Mesendoderm (in vitro differentiated cells): ENCODE results near the gene GPR42. TPM values are rescaled to one million over a fixed set of nuclear protein-coding genes. Genes with fewer than 3 reads are reported as not detected.

Experiments
- DNase-seq: peaks from one replicate; pipeline ENCODE4 v3.0.0; 2013
- H2AK5ac ChIP-seq: 2 replicates; pipeline ENCODE4 v1.6.1; 2013; ENCODE audit warnings: low read length, inconsistent platforms
- H2BK120ac ChIP-seq: 2 replicates; pipeline ENCODE4 v1.6.1; 2013; ENCODE audit warnings: low read depth, mild to moderate bottlenecking, low read length, moderate library complexity, mixed read lengths
- H2BK15ac ChIP-seq: replicated peaks from 2 replicates; pipeline ENCODE4 v1.6.1; 2013; ENCODE audit warnings: low read depth, mild to moderate bottlenecking, moderate library complexity
- H2BK5ac ChIP-seq: 2 replicates; pipeline ENCODE4 v1.6.1; 2013; ENCODE audit warnings: low read length, inconsistent platforms
- H3K18ac ChIP-seq: 2 replicates; pipeline ENCODE4 v1.6.1; 2013; ENCODE audit warnings: mild to moderate bottlenecking, low read length, mixed read lengths
- H3K23ac ChIP-seq: one replicate; pipeline ENCODE4 v1.6.1; 2013; ENCODE audit warnings: low read length
- H3K27ac ChIP-seq: 2 replicates; pipeline ENCODE4 v1.5.1; 2013; ENCODE audit warnings: low read depth, mild to moderate bottlenecking, inconsistent platforms, low read length, moderate library complexity
- H3K27me3 ChIP-seq: 2 replicates; pipeline ENCODE4 v1.6.1; 2013; ENCODE audit warnings: low read length, control low read depth, mild to moderate bottlenecking, inconsistent platforms; ENCODE audit not compliant: insufficient read depth, poor library complexity
- H3K36me3 ChIP-seq: 2 replicates; pipeline ENCODE4 v1.6.1; 2013; ENCODE audit warnings: low read length, inconsistent platforms; ENCODE audit not compliant: control insufficient read depth, insufficient read depth
- H3K4ac ChIP-seq: one replicate; pipeline ENCODE4 v1.6.1; 2013; ENCODE audit warnings: low read depth, mild to moderate bottlenecking, low read length, moderate library complexity
- H3K4me1 ChIP-seq: 2 replicates; pipeline ENCODE4 v1.6.1; 2013; ENCODE audit warnings: low read depth, low read length, inconsistent platforms; ENCODE audit not compliant: control insufficient read depth
- H3K4me2 ChIP-seq: 2 replicates; pipeline ENCODE4 v1.6.1; 2013; ENCODE audit warnings: low read length
- H3K4me3 ChIP-seq: 2 replicates; pipeline ENCODE4 v1.5.1; 2013; ENCODE audit warnings: mild to moderate bottlenecking, low read length
- H3K56ac ChIP-seq: one replicate; pipeline ENCODE4 v1.6.1; 2013; ENCODE audit warnings: low read length
- H3K79me1 ChIP-seq: 2 replicates; pipeline ENCODE4 v1.6.1; 2013; ENCODE audit warnings: low read length, inconsistent platforms
- H3K79me2 ChIP-seq: 2 replicates; pipeline ENCODE4 v1.6.1; 2013; ENCODE audit warnings: mild to moderate bottlenecking, low read length; ENCODE audit not compliant: control insufficient read depth, insufficient read depth
- H3K9ac ChIP-seq: 2 replicates; pipeline ENCODE4 v1.6.1; 2013; ENCODE audit warnings: low read length, inconsistent platforms
- H4K5ac ChIP-seq: one replicate; pipeline ENCODE4 v1.6.1; 2013; ENCODE audit warnings: low read length
- H4K8ac ChIP-seq: one replicate; pipeline ENCODE4 v1.6.1; 2013; ENCODE audit warnings: low read depth, mild to moderate bottlenecking, control low read depth, low read length, moderate library complexity
- WGBS: extraction: QIAGEN DNeasy Blood & Tissue Kit; methylation state at CpG from one replicate; pipeline ENCODE4 v1.1.7; 2013; ENCODE audit warnings: low lambda C conversion rate, missing lambda C conversion rate; ENCODE audit not compliant: insufficient coverage; ENCODE audit errors: extremely low coverage; 5-methylcytosine and 5-hydroxymethylcytosine counted together
- small RNA-seq: library from polyadenylated mRNA; stranded (forward); fragments of <200 nt; extraction: miRNeasy Mini kit (QIAGEN cat#:217004); gene quantifications from one replicate; pipeline ENCODE3, GENCODE V24; 2013; ENCODE audit not compliant: insufficient read depth

GPR42 gene

GRCh38 chr19:35419805-35420204 lies 48.9 kb downstream of the GPR42 start:
- H3K36me3 ChIP-seq, result no peaks in the 10 kb centered on the region
- no peak overlapping the region for H3K23ac ChIP-seq
- no peak overlapping the region for H3K9ac ChIP-seq
- H3K18ac ChIP-seq, result no peak overlapping the region
- H3K4me2 ChIP-seq, result no peak overlapping the region
- no peaks in the 10 kb centered on the region for H3K79me1 ChIP-seq
- no peak overlapping the region for H3K4ac ChIP-seq
- no peak overlapping the region for H2BK5ac ChIP-seq
- no peaks in the 10 kb centered on the region for H3K4me1 ChIP-seq
- H2BK120ac ChIP-seq, result no peak overlapping the region
- no peaks in the 10 kb centered on the region for H3K27me3 ChIP-seq
- no peak overlapping the region for H2AK5ac ChIP-seq
- H3K27ac ChIP-seq, result no peak overlapping the region
- WGBS, result no CpG with 5 or more reads among the region's 5 CpGs
- DNase-seq, result no peak
- no peak overlapping the region for H3K4me3 ChIP-seq
- no peak overlapping the region for H4K8ac ChIP-seq
- H2BK15ac ChIP-seq, result no peak overlapping the region
- no peaks in the 10 kb centered on the region for H3K79me2 ChIP-seq
- H3K56ac ChIP-seq, result no peak overlapping the region
- H4K5ac ChIP-seq, result no peak overlapping the region

- Histone ChIP-seq H4K8ac (no peak overlapping the region), H3K4ac (no peak overlapping the region), H2AK5ac (no peak overlapping the region), H2BK5ac (no peak overlapping the region), H3K23ac (no peak overlapping the region), H2BK15ac (no peak overlapping the region), H3K79me1 (no peaks in the 10 kb centered on the region), H4K5ac (no peak overlapping the region), H3K79me2 (no peaks in the 10 kb centered on the region), H3K9ac (no peak overlapping the region), H3K27ac (no peak overlapping the region), H3K27me3 (no peaks in the 10 kb centered on the region), H3K4me3 (no peak overlapping the region), H3K56ac (no peak overlapping the region), H3K18ac (no peak overlapping the region), H2BK120ac (no peak overlapping the region), H3K4me1 (no peaks in the 10 kb centered on the region), H3K36me3 (no peaks in the 10 kb centered on the region), H3K4me2 (no peak overlapping the region)
- no CpG with 5 or more reads among the region's 11 CpGs for WGBS
- no peak for DNase-seq
These were observed 50.5 kb downstream of the GPR42 start for GRCh38 chr19:35421362-35421761.

Small RNA genes within 50 kb of the gene (small RNA-seq; reads per million reads assigned to genes)
- gene RN7SL491P, result not detected
